Endothelial cell of umbilical vein (primary cell): Measurements from ENCODE around the gene TADA1. TPM values are rescaled to one million over a fixed set of nuclear protein-coding genes. Genes with fewer than 3 reads are reported as not detected.

ENCODE experiments used
- BruUV-seq: library from RNA; stranded (reverse); fragments of 400-500 nt; replicated peaks from 2 replicates; lab custom pipeline; 2021; lab: Mats Ljungman, UMichigan
- CTCF ChIA-PET: fragments of 300-600, 350-600 bp; sonication (Branson Sonifier 250); formaldehyde crosslinking; loops from one replicate; lab custom pipeline; 2021; ENCODE audit warnings: antibody characterized with exemption, inconsistent platforms; lab: Charles Lee
- POLR2A ChIA-PET: fragments of 300-600, 350-600 bp; sonication (Branson Sonifier 250); formaldehyde crosslinking; loops from one replicate; lab custom pipeline; 2021; ENCODE audit warnings: antibody characterized with exemption, inconsistent platforms; lab: Charles Lee
- DNase-seq: peaks from one replicate; pipeline ENCODE4 v3.0.0-alpha.2; 2011; ENCODE audit warnings: low read depth, low spot score
- FAIRE-seq: peaks from 2 replicates; lab custom pipeline; 2011; peaks lifted over from hg19 to GRCh38; lab: Jason Lieb, UNC
- H2AFZ ChIP-seq: 2 replicates; pipeline ENCODE4 v1.6.0; 2012; ENCODE audit warnings: low read depth, low read length, control low read depth, inconsistent platforms
- H3K27ac ChIP-seq: 2 replicates; pipeline ENCODE4 v1.5.1; 2011; ENCODE audit warnings: low read depth, mild to moderate bottlenecking, control low read depth, low read length, moderate library complexity; ENCODE audit not compliant: insufficient read depth
- H3K27me3 ChIP-seq, 2 experiments: 2 replicates each; pipeline versions ENCODE4 v1.6.0 to v1.6.1; 2011; ENCODE audit warnings: low read length in 2 of 2, mixed read lengths in 1 of 2; ENCODE audit not compliant: control insufficient read depth in 2 of 2, insufficient read depth in 2 of 2
- H3K36me3 ChIP-seq, 2 experiments: 2 replicates in 1 of 2; 3 replicates in 1 of 2; pipeline ENCODE4 v1.5.1; 2011; ENCODE audit warnings: low read length in 2 of 2, mild to moderate bottlenecking in 1 of 2, moderate library complexity in 1 of 2; ENCODE audit not compliant: control insufficient read depth in 2 of 2, insufficient read depth in 2 of 2; ENCODE audit errors: extremely low read depth in 1 of 2
- H3K4me1 ChIP-seq: 3 replicates; pipeline ENCODE4 v1.5.1; 2011; ENCODE audit warnings: mild to moderate bottlenecking, low read length; ENCODE audit not compliant: control insufficient read depth, insufficient read depth; ENCODE audit errors: extremely low read depth
- H3K4me2 ChIP-seq: 2 replicates; pipeline ENCODE4 v1.6.1; 2011; ENCODE audit warnings: low read length, control low read depth, mixed read lengths; ENCODE audit not compliant: insufficient read depth
- H3K4me3 ChIP-seq, 3 experiments: fragments of 200-600 bp in 1 of 3; sonication (generic), shearing (Covaris generic) in 1 of 3; replicated peaks in 1 of 3; 2 replicates each; pipeline ENCODE4 v1.5.1; 2011 to 2016; ENCODE audit warnings: control low read depth in 3 of 3, low read length in 3 of 3, mild to moderate bottlenecking in 2 of 3, inconsistent platforms in 1 of 3, low read depth in 1 of 3, moderate library complexity in 1 of 3; ENCODE audit not compliant: insufficient read depth in 1 of 3
- H3K79me2 ChIP-seq: 2 replicates; pipeline ENCODE4 v1.6.0; 2012; ENCODE audit warnings: low read length, inconsistent platforms; ENCODE audit not compliant: control insufficient read depth, insufficient read depth
- H3K9ac ChIP-seq: replicated peaks from 2 replicates; pipeline ENCODE3; 2011; ENCODE audit warnings: low read length, control low read depth; ENCODE audit not compliant: insufficient read depth; ENCODE audit errors: extremely low read depth
- H3K9me1 ChIP-seq: replicated peaks from 3 replicates; pipeline ENCODE4 v1.6.0; 2011; ENCODE audit warnings: mild to moderate bottlenecking, low read length; ENCODE audit not compliant: control insufficient read depth, insufficient read depth; ENCODE audit errors: extremely low read depth
- H3K9me3 ChIP-seq: replicated peaks from 2 replicates; pipeline ENCODE4 v1.5.1; 2012; ENCODE audit warnings: low read length, inconsistent platforms; ENCODE audit not compliant: control insufficient read depth, insufficient read depth
- H4K20me1 ChIP-seq: replicated peaks from 2 replicates; pipeline ENCODE3; 2011; ENCODE audit warnings: mild to moderate bottlenecking, low read length; ENCODE audit not compliant: control insufficient read depth, insufficient read depth; ENCODE audit errors: extremely low read depth
- EZH2 ChIP-seq: IDR thresholded peaks from 2 replicates; pipeline ENCODE4 v1.6.1; 2012; ENCODE audit warnings: borderline replicate concordance, low read depth, mild to moderate bottlenecking, moderate library complexity, low read length, inconsistent platforms; ENCODE audit not compliant: severe bottlenecking
- FOS ChIP-seq: IDR thresholded peaks from 2 replicates; pipeline ENCODE4 v1.6.1; 2011; ENCODE audit warnings: mild to moderate bottlenecking, low read length, moderate library complexity, borderline replicate concordance; ENCODE audit not compliant: insufficient read depth
- GATA2 ChIP-seq: IDR thresholded peaks from 2 replicates; pipeline ENCODE4 v1.7.0; 2011; ENCODE audit warnings: low read depth, mild to moderate bottlenecking, moderate library complexity, mixed read lengths, low read length; ENCODE audit not compliant: insufficient read length, insufficient read depth
- JUN ChIP-seq: IDR thresholded peaks from 2 replicates; pipeline ENCODE4 v1.6.1; 2011; ENCODE audit warnings: borderline replicate concordance, low read depth; ENCODE audit not compliant: insufficient read length, insufficient read depth
- MYC ChIP-seq: IDR thresholded peaks from one replicate; pipeline ENCODE4 v1.6.1; 2011; ENCODE audit warnings: mild to moderate bottlenecking, low read depth, low read length
- POLR2A ChIP-seq: IDR thresholded peaks from 2 replicates; pipeline ENCODE4 v1.6.1; 2012; ENCODE audit warnings: low read depth, mild to moderate bottlenecking, control low read depth, low read length
- POLR2AphosphoS5 ChIP-seq: IDR thresholded peaks from 2 replicates; pipeline ENCODE4 v1.6.1; 2012; ENCODE audit warnings: low read depth, mild to moderate bottlenecking, control low read depth, low read length, moderate library complexity; ENCODE audit not compliant: insufficient read depth
- dilution Hi-C: fragments of 300-500 bp; cut with MboI; formaldehyde crosslinking; loops from one replicate; pipeline ENCODE4 v1.15.0; 2019; ENCODE audit warnings: low sequenced_read_pairs; ENCODE audit not compliant: extremely low pct_ligation_motif_present
- intact Hi-C: fragments of 100-400 bp; cut with micrococcal nuclease; formaldehyde crosslinking; loops from one replicate; pipeline ENCODE4 v1.10.0; 2022
- polyA plus RNA-seq, 4 experiments: library from polyadenylated mRNA; depleted of rRNA in 3 of 4; stranded (reverse) in 3 of 4; unstranded in 1 of 4; fragments of >200 nt; gene quantifications; 2 replicates each; pipeline versions ENCODE4 v1.2.1 to v1.2.3, GENCODE V29; 2011 to 2012; ENCODE audit warnings: missing spikeins in 1 of 4
- total RNA-seq: library from RNA; stranded (reverse); gene quantifications from 2 replicates; pipeline ENCODE4 v1.2.3, GENCODE V29; 2021
- TF ChIP-seq, protein P1 (sequence below): IDR thresholded peaks from 2 replicates; pipeline ENCODE4 v1.6.1; 2011; ENCODE audit not compliant: insufficient read depth, insufficient read length
- TF ChIP-seq, protein P2 (sequence below), 2 donors: IDR thresholded peaks; 1 replicate in 1 of 2; 2 replicates in 1 of 2; pipeline ENCODE4 v1.5.1; 2011; ENCODE audit warnings: low read length in 2 of 2, mild to moderate bottlenecking in 2 of 2, moderate library complexity in 2 of 2, control low read depth in 1 of 2, inconsistent platforms in 1 of 2, low read depth in 1 of 2; ENCODE audit not compliant: insufficient read depth in 1 of 2; ENCODE audit errors: extremely low read depth in 1 of 2

Gene TADA1
- total and polyA plus RNA-seq, 2 donors (not counting 3 experiments of a cell fraction or from before 2014, with no cell fraction given), result 7.0 to 7.9 TPM

DNA sequence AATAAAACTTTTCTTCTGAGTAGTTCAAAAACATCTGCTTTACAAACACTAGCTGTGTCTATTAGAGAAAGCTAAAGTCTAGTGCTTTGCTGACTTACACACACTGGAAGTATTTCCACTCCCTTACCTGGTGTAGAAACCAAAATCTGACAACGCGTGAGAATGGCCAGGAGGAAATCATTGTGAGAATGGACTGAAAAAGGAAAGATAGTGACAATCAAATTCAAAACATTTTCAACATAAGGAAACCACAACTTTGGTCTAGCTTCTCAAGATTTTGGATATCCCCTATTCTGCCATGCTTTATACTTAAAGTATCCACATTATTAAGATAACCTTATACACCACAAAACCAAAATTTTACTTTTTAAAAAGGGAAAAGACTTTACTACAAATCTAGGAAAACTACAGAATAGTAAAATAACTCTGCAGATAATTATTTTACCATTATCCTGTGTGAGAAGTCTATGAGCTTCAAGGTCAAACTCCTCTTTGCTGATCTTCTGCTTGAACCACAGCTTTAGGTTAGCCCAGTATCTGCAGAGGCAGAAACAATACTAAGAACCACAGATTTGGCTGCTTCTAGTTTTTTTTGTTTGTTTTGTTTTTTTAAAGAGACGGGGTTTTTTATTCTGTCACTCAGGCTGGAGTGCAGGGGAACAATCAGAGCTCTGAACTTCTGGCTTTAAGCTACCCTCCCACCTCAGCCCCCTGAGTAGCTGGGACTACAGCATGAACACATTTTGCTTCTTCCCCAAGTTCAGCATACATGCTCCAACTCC is 6.6 kb downstream of the TADA1 start:
- BruUV-seq, result no TSS peak
- Histone ChIP-seq H3K79me2 (peaks cover 29% of the 10 kb centered on the region), H3K9me3 (no peaks in the 10 kb centered on the region), H3K4me1 (no peaks in the 10 kb centered on the region), H3K27ac (no peak overlapping the region), H3K4me3 (no peak overlapping the region), H3K9me1 (no peaks in the 10 kb centered on the region), H2AFZ (no peak overlapping the region), H3K27me3 (no peaks in the 10 kb centered on the region), H3K9ac (no peak overlapping the region), H4K20me1 (no peaks in the 10 kb centered on the region), H3K36me3 (peaks cover 3 to 8% of the 10 kb centered on the region in 2 experiments), H3K4me2 (no peak overlapping the region)
- CTCF ChIA-PET, result no interaction called here
- intact Hi-C loops (loop anchor here (10.0 kb wide), 1 partner anchor 945 kb away; no protein-coding TSS in a partner anchor), dilution Hi-C loops (no loop called here)
- DNase-seq (no peak), FAIRE-seq (no peak)
- POLR2A ChIA-PET, result no interaction called here
- TF ChIP-seq MYC (no peak), JUN (no peak), POLR2AphosphoS5 (no peak), POLR2A (no peak), EZH2 (no peak), GATA2 (no peak), FOS (no peak)
- TF ChIP-seq, protein P1, sequence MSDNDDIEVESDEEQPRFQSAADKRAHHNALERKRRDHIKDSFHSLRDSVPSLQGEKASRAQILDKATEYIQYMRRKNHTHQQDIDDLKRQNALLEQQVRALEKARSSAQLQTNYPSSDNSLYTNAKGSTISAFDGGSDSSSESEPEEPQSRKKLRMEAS, result no peak
- TF ChIP-seq, protein P2, sequence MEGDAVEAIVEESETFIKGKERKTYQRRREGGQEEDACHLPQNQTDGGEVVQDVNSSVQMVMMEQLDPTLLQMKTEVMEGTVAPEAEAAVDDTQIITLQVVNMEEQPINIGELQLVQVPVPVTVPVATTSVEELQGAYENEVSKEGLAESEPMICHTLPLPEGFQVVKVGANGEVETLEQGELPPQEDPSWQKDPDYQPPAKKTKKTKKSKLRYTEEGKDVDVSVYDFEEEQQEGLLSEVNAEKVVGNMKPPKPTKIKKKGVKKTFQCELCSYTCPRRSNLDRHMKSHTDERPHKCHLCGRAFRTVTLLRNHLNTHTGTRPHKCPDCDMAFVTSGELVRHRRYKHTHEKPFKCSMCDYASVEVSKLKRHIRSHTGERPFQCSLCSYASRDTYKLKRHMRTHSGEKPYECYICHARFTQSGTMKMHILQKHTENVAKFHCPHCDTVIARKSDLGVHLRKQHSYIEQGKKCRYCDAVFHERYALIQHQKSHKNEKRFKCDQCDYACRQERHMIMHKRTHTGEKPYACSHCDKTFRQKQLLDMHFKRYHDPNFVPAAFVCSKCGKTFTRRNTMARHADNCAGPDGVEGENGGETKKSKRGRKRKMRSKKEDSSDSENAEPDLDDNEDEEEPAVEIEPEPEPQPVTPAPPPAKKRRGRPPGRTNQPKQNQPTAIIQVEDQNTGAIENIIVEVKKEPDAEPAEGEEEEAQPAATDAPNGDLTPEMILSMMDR (IDR thresholded peaks at IDR 0.05; ENCODE audit: extremely low read depth in 1 of 2, insufficient read depth in 1 of 2, low read depth in 1 of 2, low read length in 2 of 2), result no peak
